MCF 10A (cell line): ENCODE results near the gene LHX3. TPM values are rescaled to one million over a fixed set of nuclear protein-coding genes. Genes with fewer than 3 reads are reported as not detected.
"Not testable (repeated sequence)": the region's sequence is repeated elsewhere in the genome, so short reads cannot be mapped to it uniquely, and the experiment has no call there.

Experiments
- BruUV-seq: library from RNA; stranded (reverse); fragments of 400-500 nt; replicated peaks from 2 replicates; lab custom pipeline; 2021; lab: Mats Ljungman, UMichigan
- CTCF ChIA-PET: fragments of 300-600 bp; sonication (Branson Sonifier 250); formaldehyde crosslinking; extraction: SDS; loops from one replicate; lab custom pipeline; 2021; ENCODE audit warnings: antibody characterized with exemption, inconsistent platforms; lab: Yijun Ruan, JAX
- POLR2A ChIA-PET: fragments of 300-600, 350-650 bp; sonication (Branson Sonifier 250); formaldehyde crosslinking; extraction: SDS; loops from one replicate; lab custom pipeline; 2020; ENCODE audit warnings: antibody characterized with exemption, inconsistent platforms; lab: Yijun Ruan, JAX
- DNase-seq: peaks from one replicate; pipeline ENCODE4 v3.0.0-alpha.2; 2018; ENCODE audit not compliant: unreplicated experiment
- H3K27ac Mint-ChIP-seq: one replicate; pipeline ENCODE4 v1.8.0; 2022; ENCODE audit warnings: mild to moderate bottlenecking, low read depth, mixed read lengths; ENCODE audit not compliant: unreplicated experiment
- H3K27me3 Mint-ChIP-seq: one replicate; pipeline ENCODE4 v1.8.0; 2022; ENCODE audit warnings: mixed read lengths; ENCODE audit not compliant: insufficient read depth, unreplicated experiment
- H3K36me3 Mint-ChIP-seq: one replicate; pipeline ENCODE4 v1.8.0; 2022; ENCODE audit warnings: mild to moderate bottlenecking, moderate library complexity, mixed read lengths; ENCODE audit not compliant: insufficient read depth, unreplicated experiment
- H3K4me1 Mint-ChIP-seq: one replicate; pipeline ENCODE4 v1.8.0; 2022; ENCODE audit warnings: mixed read lengths; ENCODE audit not compliant: insufficient read depth, unreplicated experiment
- H3K4me3 Mint-ChIP-seq: one replicate; pipeline ENCODE4 v1.8.0; 2022; ENCODE audit warnings: mild to moderate bottlenecking, moderate library complexity, mixed read lengths; ENCODE audit not compliant: unreplicated experiment
- H3K9me3 Mint-ChIP-seq: one replicate; pipeline ENCODE4 v1.8.0; 2022; ENCODE audit warnings: mixed read lengths; ENCODE audit not compliant: unreplicated experiment
- CTCF ChIP-seq: fragments of 200-600 bp; IDR thresholded peaks from one replicate; pipeline ENCODE4 v1.8.0; 2022; ENCODE audit warnings: antibody characterized with exemption, mild to moderate bottlenecking; ENCODE audit not compliant: unreplicated experiment
- intact Hi-C: fragments of 100-400 bp; cut with micrococcal nuclease; formaldehyde crosslinking; loops from 2 replicates; pipeline ENCODE4 v1.14.1; 2022
- total RNA-seq: library from RNA; stranded (reverse); gene quantifications from 2 replicates; pipeline ENCODE4 v1.2.3, GENCODE V29; 2022

LHX3 gene
- total RNA-seq, 1 experiment from 2014 or later = 0.26 TPM

GRCh38 chr9:136238342-136238732 lies 33.4 kb upstream of the LHX3 start:
- intact Hi-C loops = no loop called here
- Mint-ChIP-seq H3K4me1 (peaks cover 6% of the 10 kb centered on the region), H3K27ac (no peak overlapping the region), H3K4me3 (no peak overlapping the region), H3K27me3 (no peaks in the 10 kb centered on the region), H3K36me3 (peaks cover 18% of the 10 kb centered on the region), H3K9me3 (no peaks in the 10 kb centered on the region)
- ChIA-PET CTCF (interaction anchor here (0.6 kb wide), 1 partner anchor 30 kb away, joined by 3 read pairs; no protein-coding TSS in a partner anchor), POLR2A (no interaction called here)
- DNase-seq = no peak
- BruUV-seq = no TSS peak
- no peak for TF ChIP-seq CTCF

GRCh38 chr9:136237486-136238341 lies 32.8 kb upstream of the LHX3 start:
- peaks cover 18% of the 10 kb centered on the region for H3K36me3 Mint-ChIP-seq
- BruUV-seq = no TSS peak
- no peak overlapping the region for H3K4me3 Mint-ChIP-seq
- intact Hi-C loops = no loop called here
- ChIA-PET CTCF (no interaction called here), POLR2A (no interaction called here)
- no peaks in the 10 kb centered on the region for H3K4me1 Mint-ChIP-seq
- no peak overlapping the region for H3K27ac Mint-ChIP-seq
- H3K27me3 Mint-ChIP-seq = no peaks in the 10 kb centered on the region
- H3K9me3 Mint-ChIP-seq = no peaks in the 10 kb centered on the region
- no peak for TF ChIP-seq CTCF
- DNase-seq = no peak

GRCh38 chr9:136236471-136237410 lies 31.8 kb upstream of the LHX3 start:
- H3K36me3 Mint-ChIP-seq = peaks cover 24% of the 10 kb centered on the region
- H3K27ac Mint-ChIP-seq, DNase-seq, H3K9me3 Mint-ChIP-seq, H3K27me3 Mint-ChIP-seq, H3K4me1 Mint-ChIP-seq, H3K4me3 Mint-ChIP-seq, intact Hi-C loops, BruUV-seq, POLR2A ChIA-PET: not testable (repeated sequence)
- CTCF ChIA-PET = interaction anchor here (0.6 kb wide), 1 partner anchor 100 kb away, joined by 3 read pairs; no protein-coding TSS in a partner anchor

GRCh38 chr9:136235709-136236455 lies 31.0 kb upstream of the LHX3 start:
- ChIA-PET CTCF (interaction anchor here (0.6 to 0.7 kb wide), 2 partner anchors 101 to 206 kb away, joined by 3 read pairs; no protein-coding TSS in a partner anchor), POLR2A (no interaction called here)

More at GRCh38 chr9:136235709-136236455, 31.0 kb upstream of the LHX3 start:
- H3K27me3 Mint-ChIP-seq = no peaks in the 10 kb centered on the region
- H3K27ac Mint-ChIP-seq = no peak overlapping the region
- no peaks in the 10 kb centered on the region for H3K9me3 Mint-ChIP-seq
- H3K36me3 Mint-ChIP-seq = peaks cover 28% of the 10 kb centered on the region
- no peaks in the 10 kb centered on the region for H3K4me1 Mint-ChIP-seq
- no TSS peak for BruUV-seq
- no peak for DNase-seq
- H3K4me3 Mint-ChIP-seq = no peak overlapping the region
- TF ChIP-seq CTCF = no peak
- intact Hi-C loops = no loop called here
